HG02981 (cell line): ENCODE data around the gene DIAPH2.
A peak's percentile ranks its signal among the peaks of the same experiment; 100 is the strongest.
"Not testable (repeated sequence)": the region's sequence is repeated elsewhere in the genome, so short reads cannot be mapped to it uniquely, and the experiment has no call there.

Source experiments
- ATAC-seq: cut with Tn5 transposase; IDR thresholded peaks from one replicate; pipeline ENCODE4 v1.9.1; 2021; ENCODE audit warnings: mild to moderate bottlenecking, moderate library complexity; ENCODE audit not compliant: unreplicated experiment

DIAPH2 gene

GRCh38 chrX:96684339-96685209, at the start of gene DIAPH2:
Gene DIAPH2, plus strand, starts transcription at chrX:96684842.
- ATAC-seq: peak; percentile 91

GRCh38 chrX:96650023-96650422, 34.6 kb upstream of the DIAPH2 start:
- no peak for ATAC-seq

DNA sequence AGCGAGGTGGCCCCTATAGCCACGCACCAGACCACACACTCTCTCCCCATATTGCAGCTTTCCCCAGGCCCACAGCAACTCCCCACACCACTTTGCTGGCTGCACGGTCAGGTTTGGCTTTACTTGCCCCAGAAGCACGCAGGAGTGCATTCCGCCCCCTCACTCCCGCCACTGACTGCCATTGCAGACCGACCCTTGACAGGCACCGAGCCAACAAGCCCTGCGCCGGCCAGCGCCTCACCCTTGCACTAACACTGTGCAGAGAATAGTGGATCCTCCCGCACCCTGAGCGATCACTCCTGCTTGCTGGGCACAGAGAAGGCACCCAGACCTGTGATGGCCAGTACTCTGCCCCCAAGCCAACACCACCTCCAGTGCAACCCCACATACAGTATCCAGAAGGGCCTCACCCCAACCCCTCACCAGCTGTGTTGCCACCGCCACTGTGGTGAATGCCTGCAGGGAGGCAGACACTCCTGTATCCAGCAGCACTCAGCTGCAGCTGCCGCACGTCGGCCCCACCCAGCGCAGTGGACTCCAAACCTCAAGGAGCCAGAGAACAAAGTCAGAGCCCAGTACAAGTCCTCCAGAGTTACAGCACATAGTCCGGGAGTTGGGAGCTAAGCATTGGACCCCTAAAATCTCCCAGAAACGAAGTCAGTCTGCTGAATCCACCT, 28.6 kb upstream of the DIAPH2 start:
- ATAC-seq: no peak

DNA sequence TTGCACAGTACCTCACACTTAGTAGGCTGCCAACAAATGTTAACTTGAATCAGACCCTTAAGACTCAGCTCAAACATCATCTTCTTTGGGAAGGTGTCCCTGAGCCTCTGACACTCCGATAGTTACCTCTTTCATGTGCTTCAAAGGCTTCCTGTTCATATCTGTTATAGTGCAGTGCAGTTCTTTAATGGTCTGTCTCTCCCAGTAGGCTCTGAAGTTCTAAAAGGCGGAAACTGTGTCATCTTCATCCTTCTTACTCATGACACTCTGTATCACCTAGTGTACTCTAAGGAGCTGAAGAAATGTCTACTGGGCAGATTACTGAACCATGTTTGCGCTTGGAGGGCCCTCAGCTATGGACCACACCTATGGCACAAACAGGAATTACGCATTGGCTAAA, 2.1 kb upstream of the DIAPH2 start:
- no peak for ATAC-seq

GRCh38 chrX:96683997-96684338, 674 bp upstream of the DIAPH2 start:
- peak; percentile 0 for ATAC-seq

GRCh38 chrX:96685210-96686099, 813 bp downstream of the DIAPH2 start:
- ATAC-seq: peak; percentile 14

DNA sequence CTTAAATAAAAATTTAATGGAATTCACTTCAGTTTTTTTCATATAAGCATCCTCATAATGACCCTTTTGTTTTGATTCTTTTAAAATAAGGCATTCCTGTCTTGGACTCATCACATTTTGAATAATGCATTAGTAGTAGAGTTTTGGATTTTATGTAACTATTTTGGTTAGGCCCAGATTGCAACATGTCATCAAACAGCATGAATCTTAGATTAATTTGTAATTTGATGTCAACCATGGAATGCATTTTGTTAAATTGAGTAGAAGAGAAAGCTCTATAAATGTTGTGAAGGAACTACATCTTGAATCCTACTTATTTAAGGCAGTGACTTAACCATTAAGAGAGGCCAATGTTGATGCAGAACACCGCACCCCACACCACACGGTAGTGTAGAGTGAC, 3.1 kb downstream of the DIAPH2 start:
- ATAC-seq: no peak

GRCh38 chrX:96688789-96689188, 4.1 kb downstream of the DIAPH2 start:
- ATAC-seq: no peak

DNA sequence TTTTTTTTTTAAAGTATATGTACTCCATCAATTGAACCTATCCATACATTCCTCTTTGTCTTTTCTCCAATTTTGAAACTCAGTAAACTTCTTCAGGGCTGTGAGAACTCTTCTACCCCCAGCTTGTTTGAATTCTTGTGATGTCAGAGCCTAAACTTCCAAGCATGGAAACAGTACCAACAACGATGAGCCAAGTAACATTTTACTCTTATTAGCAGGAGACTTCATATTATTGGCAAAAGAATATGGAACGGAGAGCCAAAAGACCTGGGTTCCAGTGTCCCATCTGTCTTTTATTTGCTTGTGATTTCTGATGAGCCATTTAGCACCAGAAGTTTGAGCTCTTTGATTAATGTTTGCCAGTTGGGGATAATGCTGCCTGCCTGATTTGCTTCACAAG, 5.3 kb downstream of the DIAPH2 start:
- no peak for ATAC-seq

- no peak for ATAC-seq
These were observed 7.8 kb downstream of the DIAPH2 start for GRCh38 chrX:96692454-96692853.

- ATAC-seq: no peak
These were observed 8.2 kb downstream of the DIAPH2 start for GRCh38 chrX:96692890-96693289.

GRCh38 chrX:96693407-96693806, 8.8 kb downstream of the DIAPH2 start:
- no peak for ATAC-seq

DNA sequence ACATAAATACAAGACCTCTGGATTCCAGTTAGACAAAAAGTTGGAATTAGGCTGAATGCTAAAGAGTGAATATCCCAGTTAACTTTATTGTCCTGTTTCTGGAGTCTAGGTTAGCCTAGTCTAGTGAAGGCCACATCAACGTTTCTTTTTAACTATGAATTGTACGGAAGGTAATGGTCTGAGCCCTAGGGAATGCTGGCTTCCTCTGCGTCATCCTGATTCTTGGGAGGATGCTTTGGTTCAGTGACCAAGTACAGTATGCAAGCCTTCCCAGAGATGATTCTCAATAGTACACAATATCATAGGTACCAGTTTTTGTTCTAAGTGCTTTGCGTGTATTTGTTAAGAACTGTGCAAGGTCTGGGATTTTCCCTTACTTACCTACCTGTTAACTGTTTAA, 11.8 kb downstream of the DIAPH2 start:
- no peak for ATAC-seq

DNA sequence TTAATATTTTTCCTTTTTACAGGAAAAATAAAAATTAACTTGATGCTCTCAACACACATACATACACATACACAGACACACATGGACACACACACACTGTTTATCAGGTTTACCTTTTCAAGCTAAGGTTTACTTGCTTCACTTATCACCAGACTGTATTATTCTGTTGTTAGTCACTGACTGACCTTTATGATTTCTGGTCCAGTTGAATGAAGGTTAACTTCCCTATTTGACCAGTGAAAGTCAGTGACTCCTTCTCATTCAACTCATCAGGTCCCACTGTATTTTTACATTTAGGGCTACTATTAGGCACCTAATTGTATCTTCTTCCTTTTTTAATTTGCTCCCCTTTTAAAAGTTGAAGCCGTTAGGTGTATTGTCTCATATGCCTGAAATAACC, 16.0 kb downstream of the DIAPH2 start:
- ATAC-seq: no peak

DNA sequence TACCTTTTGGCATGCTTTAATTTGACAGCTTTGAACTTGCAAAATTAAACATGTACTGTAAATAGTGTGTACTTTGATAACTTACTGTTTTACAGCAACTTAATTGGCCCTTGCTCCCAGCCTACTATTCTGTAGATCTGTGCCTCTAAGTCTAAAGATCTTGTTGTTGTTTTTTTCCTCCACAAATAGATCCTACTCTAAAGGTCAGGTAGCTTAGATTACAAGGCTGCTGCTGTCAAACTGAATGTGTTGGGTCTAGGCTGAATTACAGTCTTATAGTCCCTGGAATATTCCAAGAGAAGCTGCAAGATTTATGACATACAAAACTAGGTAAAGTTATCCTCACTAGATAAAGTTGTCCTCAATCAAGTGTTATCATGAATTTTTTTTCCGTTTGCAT, 18.7 kb downstream of the DIAPH2 start:
- no peak for ATAC-seq

DNA sequence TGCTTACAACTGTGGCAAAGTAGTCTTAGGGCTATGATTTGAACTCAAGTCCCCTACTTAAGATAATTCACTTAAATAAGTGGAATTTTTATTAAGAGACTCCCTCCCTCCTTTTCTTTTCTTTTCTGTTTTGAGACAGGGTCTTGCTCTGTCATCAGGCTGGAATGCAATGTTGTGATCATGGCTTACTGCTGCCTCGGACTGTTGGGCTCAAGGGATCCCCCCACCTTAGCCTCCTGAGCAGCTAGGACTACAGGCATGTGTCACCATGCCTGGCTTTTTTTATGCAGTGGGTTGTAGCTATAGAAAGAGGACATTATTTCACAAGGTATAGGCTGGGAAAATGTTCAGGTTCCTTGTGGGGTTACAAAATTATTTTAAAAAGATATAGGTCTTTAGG, 19.2 kb downstream of the DIAPH2 start:
- ATAC-seq: no peak

DNA sequence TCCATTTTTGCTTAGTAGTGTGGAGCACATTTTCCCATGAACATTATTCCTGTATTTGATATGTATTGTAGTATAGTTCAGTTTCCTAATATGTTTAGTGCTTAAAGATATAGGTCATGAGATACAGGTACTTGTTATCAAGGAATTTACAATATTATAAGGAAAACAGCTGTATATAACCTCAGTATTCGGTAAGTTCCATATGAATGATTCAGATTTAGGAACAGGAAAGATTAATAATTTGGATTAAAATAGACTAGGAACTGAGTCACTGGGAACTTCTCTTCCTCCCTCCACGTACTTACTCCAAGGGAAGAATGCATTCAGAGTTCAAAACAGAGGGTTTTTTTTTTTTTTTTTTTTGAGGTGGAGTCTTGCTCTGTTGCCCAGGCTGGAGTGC, 20.0 kb downstream of the DIAPH2 start:
- ATAC-seq: no peak

- ATAC-seq: no peak
These were observed 21.3 kb downstream of the DIAPH2 start for GRCh38 chrX:96705905-96706304.

DNA sequence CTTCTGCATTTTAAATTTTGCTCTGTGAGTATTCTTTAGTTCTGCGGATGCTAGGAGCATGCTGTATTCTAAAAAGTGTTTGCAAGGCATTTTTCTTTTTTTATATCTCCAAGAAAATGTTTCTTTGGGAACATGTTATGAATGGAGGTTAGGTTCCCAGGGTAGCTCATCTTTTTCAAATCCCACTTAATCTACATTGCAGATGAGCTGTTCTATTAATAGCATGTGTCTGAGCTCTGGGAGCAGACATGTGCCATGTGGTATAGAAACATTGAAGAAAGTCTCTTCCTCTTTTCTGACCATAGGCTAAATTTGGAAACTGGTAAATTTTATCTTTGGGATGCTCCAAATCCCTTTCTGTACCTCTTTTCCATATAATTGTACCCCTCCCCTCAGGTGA, 23.2 kb downstream of the DIAPH2 start:
- ATAC-seq: no peak

DNA sequence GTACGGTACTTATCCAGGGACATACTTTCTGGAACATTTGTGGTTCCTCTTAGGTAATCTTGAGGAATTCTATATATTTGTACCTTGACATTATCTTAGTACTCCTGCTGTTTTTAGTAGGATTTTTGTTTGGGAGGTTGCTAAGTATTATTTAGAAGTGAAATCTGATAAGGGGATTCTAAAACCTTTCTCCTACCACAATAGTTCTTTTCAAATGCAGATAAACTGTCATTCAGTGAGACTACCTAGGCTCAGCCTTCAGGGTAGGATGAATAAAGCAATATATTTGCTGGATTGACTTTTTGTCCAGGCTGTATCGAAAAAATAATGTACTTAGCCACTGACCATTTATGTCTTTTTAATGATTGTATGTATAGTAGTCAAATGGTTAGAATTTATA, 25.4 kb downstream of the DIAPH2 start:
- no peak for ATAC-seq

DNA sequence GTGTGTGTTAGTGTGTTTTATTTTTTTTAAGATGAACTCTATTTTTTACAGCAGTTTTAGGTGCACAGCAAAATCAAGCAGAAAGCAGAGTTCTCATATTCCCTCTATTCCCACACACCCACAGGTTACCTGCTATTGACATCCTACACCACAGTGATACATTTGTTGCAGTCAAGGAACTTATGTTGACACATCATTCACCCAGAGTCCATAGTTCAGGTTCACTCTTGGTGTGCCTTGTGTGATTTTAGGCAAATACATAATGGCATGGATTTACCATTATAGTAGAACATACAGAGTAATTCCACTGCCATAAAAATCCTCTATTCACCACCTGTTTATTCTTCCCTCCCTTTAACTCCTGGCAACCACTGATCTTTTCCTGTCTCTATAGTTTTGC, 28.7 kb downstream of the DIAPH2 start:
- ATAC-seq: no peak

DNA sequence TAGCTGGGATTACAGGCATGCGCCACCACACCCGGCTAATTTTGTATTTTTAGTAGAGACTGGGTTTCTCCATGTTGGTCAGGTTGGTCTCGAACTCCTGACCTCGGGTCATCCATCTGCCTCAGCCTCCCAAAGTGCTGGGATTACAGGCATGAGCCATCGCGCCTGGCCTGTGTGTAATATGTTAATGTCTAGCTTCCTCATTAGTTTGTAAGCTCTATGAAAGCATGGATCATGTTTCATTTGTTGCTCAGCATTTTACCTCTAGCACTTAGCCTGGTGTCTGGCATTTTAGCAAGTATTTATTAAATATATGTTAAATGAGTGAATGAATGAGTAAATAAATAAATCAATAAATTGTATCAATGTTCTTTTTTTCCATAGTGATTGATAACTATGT, 29.8 kb downstream of the DIAPH2 start:
- ATAC-seq: not testable (repeated sequence)
